ENCODE data around the gene MAPK6. TPM values are rescaled to one million over a fixed set of nuclear protein-coding genes. Genes with fewer than 3 reads are reported as not detected.
A peak's percentile ranks its signal among the peaks of the same experiment; 100 is the strongest.

Gene MAPK6
- total RNA-seq, 2 donors from 2014 or later: 80.2 to 81.6 TPM

GRCh38 chr15:52006702-52007340 is 12.2 kb upstream of the MAPK6 start:
- no peaks in the 10 kb centered on the region for H3K27me3 ChIP-seq (ENCODE audit: control insufficient read depth, insufficient read depth, low read length, poor library complexity, severe bottlenecking)
- H3K4me3 Mint-ChIP-seq: no peak overlapping the region
- 95 to 100% methylated on average over 1 to 3 of the region's 3 CpGs for WGBS, 2 experiments (ENCODE audit: insufficient coverage in 1 of 2, insufficient read length in 1 of 2)
- no peak overlapping the region for H3K9ac ChIP-seq (ENCODE audit: extremely low read depth, low read length, poor library complexity, severe bottlenecking)
- H3K9me3 ChIP-seq (ENCODE audit: control insufficient read depth, low read length): no peaks in the 10 kb centered on the region
- peaks cover 8% of the 10 kb centered on the region for H3K9me3 Mint-ChIP-seq
- H3K36me3 ChIP-seq (ENCODE audit: control insufficient read depth, insufficient read depth, low read length): no peaks in the 10 kb centered on the region
- H3K36me3 Mint-ChIP-seq (ENCODE audit: low read depth): no peaks in the 10 kb centered on the region
- DNase-seq: no peak
- H3K4me1 ChIP-seq (ENCODE audit: control insufficient read depth, insufficient read depth, low read length): peaks cover 3% of the 10 kb centered on the region
- H3K27me3 Mint-ChIP-seq (ENCODE audit: insufficient read depth): peaks cover 5% of the 10 kb centered on the region
- no peak overlapping the region for H3K4me3 ChIP-seq (ENCODE audit: low read length)
- peaks cover 26% of the 10 kb centered on the region for H3K4me1 Mint-ChIP-seq
- no peak overlapping the region for H3K27ac Mint-ChIP-seq
- TF ChIP-seq CTCF (conservative IDR thresholded peaks at IDR 0.05): no peak
- no peak overlapping the region for H3K27ac ChIP-seq (ENCODE audit: low read depth, low read length)

- Histone ChIP-seq H3K9me3 (ENCODE audit: control insufficient read depth, low read length) (no peaks in the 10 kb centered on the region), H3K36me3 (ENCODE audit: control insufficient read depth, insufficient read depth, low read length) (no peaks in the 10 kb centered on the region), H3K27me3 (ENCODE audit: control insufficient read depth, insufficient read depth, low read length, poor library complexity, severe bottlenecking) (no peaks in the 10 kb centered on the region), H3K27ac (ENCODE audit: low read depth, low read length) (no peak overlapping the region), H3K4me3 (ENCODE audit: low read length) (no peak overlapping the region), H3K4me1 (ENCODE audit: control insufficient read depth, insufficient read depth, low read length) (peaks cover 3% of the 10 kb centered on the region), H3K9ac (ENCODE audit: extremely low read depth, low read length, poor library complexity, severe bottlenecking) (no peak overlapping the region)
- DNase-seq: no peak
- WGBS, 2 experiments (ENCODE audit: insufficient coverage in 1 of 2, insufficient read length in 1 of 2): 95 to 100% methylated on average over 4 to 5 of the region's 5 CpGs
- H3K4me1 Mint-ChIP-seq: peaks cover 32% of the 10 kb centered on the region
- H3K4me3 Mint-ChIP-seq: no peak overlapping the region
- H3K27ac Mint-ChIP-seq: peak overlapping the region; percentile 53
- no peaks in the 10 kb centered on the region for H3K36me3 Mint-ChIP-seq (ENCODE audit: low read depth)
- H3K9me3 Mint-ChIP-seq: no peaks in the 10 kb centered on the region
- H3K27me3 Mint-ChIP-seq (ENCODE audit: insufficient read depth): no peaks in the 10 kb centered on the region
- no peak for TF ChIP-seq CTCF (conservative IDR thresholded peaks at IDR 0.05)
These were observed 10.7 kb upstream of the MAPK6 start for GRCh38 chr15:52008359-52008697.

GRCh38 chr15:52008698-52009434 is 10.2 kb upstream of the MAPK6 start:
- Mint-ChIP-seq H3K27me3 (ENCODE audit: insufficient read depth) (no peaks in the 10 kb centered on the region), H3K9me3 (no peaks in the 10 kb centered on the region), H3K4me3 (no peak overlapping the region), H3K36me3 (ENCODE audit: low read depth) (no peaks in the 10 kb centered on the region), H3K4me1 (peaks cover 32% of the 10 kb centered on the region), H3K27ac (peak overlapping the region; percentile 71)
- no peaks in the 10 kb centered on the region for H3K27me3 ChIP-seq (ENCODE audit: control insufficient read depth, insufficient read depth, low read length, poor library complexity, severe bottlenecking)
- DNase-seq: peak; percentile 54
- H3K27ac ChIP-seq (ENCODE audit: low read depth, low read length): no peak overlapping the region
- 87 to 95% methylated on average over 2 of the region's 2 CpGs for WGBS, 2 experiments (ENCODE audit: insufficient coverage in 1 of 2, insufficient read length in 1 of 2)
- no peaks in the 10 kb centered on the region for H3K9me3 ChIP-seq (ENCODE audit: control insufficient read depth, low read length)
- H3K4me1 ChIP-seq (ENCODE audit: control insufficient read depth, insufficient read depth, low read length): peaks cover 3% of the 10 kb centered on the region
- no peak for TF ChIP-seq CTCF (conservative IDR thresholded peaks at IDR 0.05)
- no peaks in the 10 kb centered on the region for H3K36me3 ChIP-seq (ENCODE audit: control insufficient read depth, insufficient read depth, low read length)
- no peak overlapping the region for H3K9ac ChIP-seq (ENCODE audit: extremely low read depth, low read length, poor library complexity, severe bottlenecking)
- H3K4me3 ChIP-seq (ENCODE audit: low read length): no peak overlapping the region
